ENCODE measurements around the gene ITGA1. TPM values are rescaled to one million over a fixed set of nuclear protein-coding genes. Genes with fewer than 3 reads are reported as not detected.

Gene ITGA1
- total RNA-seq, 1 donor from 2014 or later: 346 TPM

DNA sequence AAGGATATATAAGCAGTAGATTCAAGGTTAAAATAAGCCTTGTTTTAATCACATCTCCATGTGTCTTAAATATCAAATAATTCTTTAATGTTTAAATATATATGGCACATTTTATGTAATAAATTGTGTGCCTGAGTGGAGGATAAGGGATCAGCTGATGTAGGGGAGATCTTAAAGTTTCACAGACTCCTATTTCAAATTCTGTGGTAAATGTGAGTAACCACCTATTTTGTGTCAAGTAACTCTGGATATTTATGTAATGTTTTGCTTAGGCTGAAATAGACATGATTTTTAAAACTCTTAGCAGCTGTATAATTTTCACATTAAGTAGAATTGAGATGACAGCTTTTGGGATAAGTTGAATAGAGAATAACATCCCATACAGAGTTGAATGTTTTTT lies 160.1 kb downstream of the ITGA1 start:
- no peaks in the 10 kb centered on the region for H3K27me3 Mint-ChIP-seq (ENCODE audit: low read depth)
- TF ChIP-seq, protein P1, sequence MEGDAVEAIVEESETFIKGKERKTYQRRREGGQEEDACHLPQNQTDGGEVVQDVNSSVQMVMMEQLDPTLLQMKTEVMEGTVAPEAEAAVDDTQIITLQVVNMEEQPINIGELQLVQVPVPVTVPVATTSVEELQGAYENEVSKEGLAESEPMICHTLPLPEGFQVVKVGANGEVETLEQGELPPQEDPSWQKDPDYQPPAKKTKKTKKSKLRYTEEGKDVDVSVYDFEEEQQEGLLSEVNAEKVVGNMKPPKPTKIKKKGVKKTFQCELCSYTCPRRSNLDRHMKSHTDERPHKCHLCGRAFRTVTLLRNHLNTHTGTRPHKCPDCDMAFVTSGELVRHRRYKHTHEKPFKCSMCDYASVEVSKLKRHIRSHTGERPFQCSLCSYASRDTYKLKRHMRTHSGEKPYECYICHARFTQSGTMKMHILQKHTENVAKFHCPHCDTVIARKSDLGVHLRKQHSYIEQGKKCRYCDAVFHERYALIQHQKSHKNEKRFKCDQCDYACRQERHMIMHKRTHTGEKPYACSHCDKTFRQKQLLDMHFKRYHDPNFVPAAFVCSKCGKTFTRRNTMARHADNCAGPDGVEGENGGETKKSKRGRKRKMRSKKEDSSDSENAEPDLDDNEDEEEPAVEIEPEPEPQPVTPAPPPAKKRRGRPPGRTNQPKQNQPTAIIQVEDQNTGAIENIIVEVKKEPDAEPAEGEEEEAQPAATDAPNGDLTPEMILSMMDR (IDR thresholded peaks at IDR 0.05): no peak
- peaks cover 42% of the 10 kb centered on the region for H3K4me1 Mint-ChIP-seq (ENCODE audit: low read depth)
- H3K27ac Mint-ChIP-seq (ENCODE audit: unreplicated experiment): peak overlapping the region; percentile 58
- no peak for DNase-seq (ENCODE audit: low spot score)
- H3K4me3 Mint-ChIP-seq (ENCODE audit: unreplicated experiment): no peak overlapping the region
- peaks cover 25% of the 10 kb centered on the region for H3K36me3 Mint-ChIP-seq (ENCODE audit: low read depth)
- H3K9me3 Mint-ChIP-seq (ENCODE audit: low read depth): no peaks in the 10 kb centered on the region

DNA sequence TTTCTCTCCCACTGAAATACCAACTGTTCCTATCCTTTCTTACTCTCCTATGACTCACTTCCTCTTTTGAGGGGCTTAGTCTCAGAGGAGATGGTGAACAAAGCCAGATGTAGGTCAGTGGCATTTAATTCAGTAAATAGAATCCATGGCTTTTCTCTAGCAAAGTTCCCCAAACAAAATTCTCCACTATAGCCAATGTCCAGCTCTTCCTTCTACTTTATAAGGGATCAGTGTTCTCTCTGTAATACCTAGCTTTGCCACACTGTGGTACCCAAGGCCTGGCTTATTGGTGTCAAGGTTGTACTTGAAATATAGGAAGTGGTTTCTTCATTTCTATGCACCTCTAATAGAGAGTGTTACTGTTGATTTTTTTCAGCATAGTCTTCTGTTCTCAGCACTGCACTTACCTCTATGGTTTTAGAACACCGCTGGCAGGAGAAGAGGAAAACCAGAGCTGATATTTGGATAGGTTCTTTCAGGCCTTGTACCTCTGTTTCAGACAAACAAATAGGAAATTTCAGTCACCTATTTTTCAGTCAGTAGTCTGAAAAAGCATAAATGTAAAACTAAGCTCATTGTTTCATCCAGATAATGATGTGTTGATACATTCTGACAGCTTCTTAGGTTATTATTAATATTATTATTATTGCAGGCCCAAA lies 160.8 kb downstream of the ITGA1 start:
- TF ChIP-seq, protein P1 (IDR thresholded peaks at IDR 0.05): peak; percentile 90
- no peak for DNase-seq (ENCODE audit: low spot score)
- Mint-ChIP-seq H3K27me3 (ENCODE audit: low read depth) (no peaks in the 10 kb centered on the region), H3K27ac (ENCODE audit: unreplicated experiment) (peak overlapping the region; percentile 58), H3K36me3 (ENCODE audit: low read depth) (peaks cover 23% of the 10 kb centered on the region), H3K4me3 (ENCODE audit: unreplicated experiment) (no peak overlapping the region), H3K9me3 (ENCODE audit: low read depth) (no peaks in the 10 kb centered on the region), H3K4me1 (ENCODE audit: low read depth) (peaks cover 38% of the 10 kb centered on the region)

DNA sequence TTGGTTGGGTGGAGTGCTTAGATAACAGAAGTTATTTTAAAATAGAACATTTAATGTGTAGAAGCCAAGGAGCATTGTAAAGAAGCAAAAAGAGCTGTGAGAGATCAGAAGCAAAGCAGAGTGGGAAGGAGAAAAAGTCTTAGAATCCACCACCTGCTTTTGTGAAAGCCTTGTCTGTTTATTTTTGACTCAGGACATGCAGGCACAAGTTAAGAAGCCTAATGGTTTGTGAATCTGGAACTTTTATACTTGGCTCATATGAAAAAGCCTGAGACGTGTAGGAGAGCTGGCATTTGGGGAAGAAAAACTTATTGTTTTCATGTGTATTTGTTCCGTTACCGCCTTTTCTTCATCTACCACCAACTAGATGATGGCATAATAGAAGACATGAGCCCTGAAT lies 163.0 kb downstream of the ITGA1 start:
- no peak overlapping the region for H3K27ac Mint-ChIP-seq (ENCODE audit: unreplicated experiment)
- H3K27me3 Mint-ChIP-seq (ENCODE audit: low read depth): no peaks in the 10 kb centered on the region
- peaks cover 38% of the 10 kb centered on the region for H3K4me1 Mint-ChIP-seq (ENCODE audit: low read depth)
- H3K9me3 Mint-ChIP-seq (ENCODE audit: low read depth): no peaks in the 10 kb centered on the region
- no peak overlapping the region for H3K4me3 Mint-ChIP-seq (ENCODE audit: unreplicated experiment)
- no peak for DNase-seq (ENCODE audit: low spot score)
- peaks cover 25% of the 10 kb centered on the region for H3K36me3 Mint-ChIP-seq (ENCODE audit: low read depth)
- TF ChIP-seq, protein P1 (IDR thresholded peaks at IDR 0.05): no peak

DNA sequence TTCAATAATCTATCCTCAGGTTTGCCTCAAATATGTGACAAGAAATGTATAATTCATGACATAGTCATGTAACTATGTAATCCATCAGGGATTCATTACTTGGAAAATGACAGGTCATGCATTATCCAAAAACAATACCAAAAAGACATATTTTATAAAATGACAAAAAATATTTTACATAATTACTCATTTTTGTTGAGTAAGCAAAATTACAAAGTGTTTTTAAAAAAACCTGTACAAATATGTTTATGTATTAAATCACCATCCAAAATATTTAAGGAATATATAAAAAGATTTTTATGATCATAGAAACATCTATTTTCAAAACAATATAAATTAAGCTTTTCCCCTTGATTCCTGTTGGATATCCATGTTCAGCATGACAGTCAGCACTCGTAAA lies 164.8 kb downstream of the ITGA1 start:
- Mint-ChIP-seq H3K27ac (ENCODE audit: unreplicated experiment) (no peak overlapping the region), H3K4me3 (ENCODE audit: unreplicated experiment) (no peak overlapping the region), H3K27me3 (ENCODE audit: low read depth) (no peaks in the 10 kb centered on the region), H3K9me3 (ENCODE audit: low read depth) (no peaks in the 10 kb centered on the region), H3K36me3 (ENCODE audit: low read depth) (peaks cover 31% of the 10 kb centered on the region), H3K4me1 (ENCODE audit: low read depth) (peaks cover 34% of the 10 kb centered on the region)
- TF ChIP-seq, protein P1 (IDR thresholded peaks at IDR 0.05): no peak
- DNase-seq (ENCODE audit: low spot score): no peak

DNA sequence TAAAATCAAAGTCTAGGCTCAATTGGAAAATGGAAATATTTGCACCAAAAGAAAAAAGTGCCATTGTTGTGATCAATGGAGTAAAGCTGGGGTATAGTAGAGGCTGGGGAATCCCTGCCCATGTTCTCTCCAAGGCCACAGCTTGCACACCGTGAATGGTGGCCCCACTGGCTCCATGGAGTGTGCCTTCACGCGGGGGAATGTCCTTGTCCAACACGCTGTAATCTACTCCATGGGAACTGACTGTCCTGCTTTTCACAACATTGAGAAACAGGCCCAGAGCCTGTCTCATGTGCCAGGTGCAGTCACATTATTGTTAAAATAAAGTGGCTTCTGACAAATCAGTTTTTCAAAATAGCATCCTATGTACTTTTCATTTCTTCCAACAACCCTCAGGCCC lies 168.3 kb downstream of the ITGA1 start:
- Mint-ChIP-seq H3K4me3 (ENCODE audit: unreplicated experiment) (no peak overlapping the region), H3K36me3 (ENCODE audit: low read depth) (peaks cover 23% of the 10 kb centered on the region), H3K4me1 (ENCODE audit: low read depth) (peaks cover 16% of the 10 kb centered on the region), H3K9me3 (ENCODE audit: low read depth) (peaks cover 7% of the 10 kb centered on the region), H3K27me3 (ENCODE audit: low read depth) (no peaks in the 10 kb centered on the region), H3K27ac (ENCODE audit: unreplicated experiment) (no peak overlapping the region)
- TF ChIP-seq, protein P1 (IDR thresholded peaks at IDR 0.05): no peak
- DNase-seq (ENCODE audit: low spot score): no peak
